GM13976 (cell line): Measurements from ENCODE around the gene CDH23.

Source experiments
- DNase-seq: peaks from one replicate; pipeline ENCODE4 v3.0.0; 2012; ENCODE audit warnings: low spot score
- in situ Hi-C: fragments of 300-500 bp; cut with MboI; formaldehyde crosslinking; loops from one replicate; pipeline ENCODE4 v1.12.0; 2022; ENCODE audit warnings: low sequenced_read_pairs, mixed read lengths, inconsistent platforms; ENCODE audit not compliant: unreplicated experiment
- TF ChIP-seq, protein P1 (sequence below): IDR thresholded peaks from 2 replicates; pipeline ENCODE4 v1.5.1; 2012; ENCODE audit warnings: borderline replicate concordance, mild to moderate bottlenecking; ENCODE audit not compliant: insufficient read depth; ENCODE audit errors: extremely low read depth, missing control alignments, control extremely low read depth

CDH23 gene

DNA sequence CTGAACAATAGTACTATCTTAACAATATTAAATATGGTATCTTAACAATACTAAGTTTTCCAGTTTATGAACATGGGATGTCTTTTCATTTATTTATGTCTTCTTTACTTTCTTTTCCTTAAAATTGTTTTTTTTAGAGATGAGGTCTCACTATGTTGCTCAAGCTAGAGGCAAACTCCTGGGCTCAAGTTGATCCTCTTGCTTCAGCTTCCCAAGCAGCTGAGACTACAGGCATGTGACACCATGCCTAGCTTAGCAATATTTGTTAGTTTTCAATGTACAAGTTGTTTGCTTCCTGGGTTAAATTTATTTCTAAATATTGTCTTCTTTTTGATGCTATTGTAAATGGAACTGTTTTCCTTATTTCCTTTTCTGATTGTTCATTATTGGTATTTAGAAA is 16.9 kb downstream of the CDH23 start:
- in situ Hi-C loops = no loop called here
- TF ChIP-seq, protein P1, sequence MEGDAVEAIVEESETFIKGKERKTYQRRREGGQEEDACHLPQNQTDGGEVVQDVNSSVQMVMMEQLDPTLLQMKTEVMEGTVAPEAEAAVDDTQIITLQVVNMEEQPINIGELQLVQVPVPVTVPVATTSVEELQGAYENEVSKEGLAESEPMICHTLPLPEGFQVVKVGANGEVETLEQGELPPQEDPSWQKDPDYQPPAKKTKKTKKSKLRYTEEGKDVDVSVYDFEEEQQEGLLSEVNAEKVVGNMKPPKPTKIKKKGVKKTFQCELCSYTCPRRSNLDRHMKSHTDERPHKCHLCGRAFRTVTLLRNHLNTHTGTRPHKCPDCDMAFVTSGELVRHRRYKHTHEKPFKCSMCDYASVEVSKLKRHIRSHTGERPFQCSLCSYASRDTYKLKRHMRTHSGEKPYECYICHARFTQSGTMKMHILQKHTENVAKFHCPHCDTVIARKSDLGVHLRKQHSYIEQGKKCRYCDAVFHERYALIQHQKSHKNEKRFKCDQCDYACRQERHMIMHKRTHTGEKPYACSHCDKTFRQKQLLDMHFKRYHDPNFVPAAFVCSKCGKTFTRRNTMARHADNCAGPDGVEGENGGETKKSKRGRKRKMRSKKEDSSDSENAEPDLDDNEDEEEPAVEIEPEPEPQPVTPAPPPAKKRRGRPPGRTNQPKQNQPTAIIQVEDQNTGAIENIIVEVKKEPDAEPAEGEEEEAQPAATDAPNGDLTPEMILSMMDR = no peak
- DNase-seq = no peak

DNA sequence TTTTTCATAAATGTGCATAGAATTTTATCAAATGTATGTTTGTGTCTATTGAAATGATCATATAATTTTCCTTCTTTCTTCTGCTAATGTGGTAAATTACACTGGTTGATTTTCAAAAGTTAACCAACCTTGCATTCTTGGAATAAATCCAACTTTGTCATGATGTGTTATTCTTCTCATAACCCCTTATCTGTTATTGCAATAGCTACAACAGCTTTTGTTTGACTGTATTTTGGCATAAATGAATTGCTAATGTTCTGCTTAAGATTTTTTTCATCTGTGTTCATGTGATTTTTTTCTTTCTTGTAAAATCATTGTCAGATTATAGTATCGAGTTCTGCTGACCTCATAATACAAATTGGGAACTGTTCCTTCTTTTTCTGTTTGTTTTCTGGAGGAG is 17.6 kb downstream of the CDH23 start:
- in situ Hi-C loops = no loop called here
- TF ChIP-seq, protein P1 = no peak
- no peak for DNase-seq

DNA sequence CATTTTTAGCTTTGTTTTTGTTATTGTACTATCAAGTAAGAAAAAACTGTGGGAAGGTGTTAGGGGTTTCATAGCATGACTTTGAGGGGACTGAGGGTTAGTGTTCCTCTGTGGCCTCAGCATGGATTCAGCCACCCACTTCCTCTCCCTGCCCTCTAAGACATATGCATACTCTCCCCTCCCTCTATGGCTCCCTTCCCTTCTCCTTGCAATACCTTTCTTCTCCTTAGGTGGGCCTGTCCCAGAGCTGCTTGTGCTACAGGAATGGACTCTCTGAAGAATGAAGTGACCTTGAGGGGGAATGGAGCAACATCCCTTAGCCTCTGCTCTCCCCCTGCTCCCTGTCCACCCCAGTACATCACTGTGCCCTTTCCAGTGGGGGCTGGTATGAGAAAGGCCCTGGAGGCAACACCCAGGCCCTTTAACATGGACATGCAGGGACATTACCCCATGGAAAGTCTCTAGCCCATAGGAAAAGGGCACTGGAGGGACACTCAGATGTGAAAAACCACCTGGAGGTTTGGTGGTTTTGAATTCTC is 22.4 kb downstream of the CDH23 start:
- in situ Hi-C loops = no loop called here
- DNase-seq = no peak
- TF ChIP-seq, protein P1 = no peak

DNA sequence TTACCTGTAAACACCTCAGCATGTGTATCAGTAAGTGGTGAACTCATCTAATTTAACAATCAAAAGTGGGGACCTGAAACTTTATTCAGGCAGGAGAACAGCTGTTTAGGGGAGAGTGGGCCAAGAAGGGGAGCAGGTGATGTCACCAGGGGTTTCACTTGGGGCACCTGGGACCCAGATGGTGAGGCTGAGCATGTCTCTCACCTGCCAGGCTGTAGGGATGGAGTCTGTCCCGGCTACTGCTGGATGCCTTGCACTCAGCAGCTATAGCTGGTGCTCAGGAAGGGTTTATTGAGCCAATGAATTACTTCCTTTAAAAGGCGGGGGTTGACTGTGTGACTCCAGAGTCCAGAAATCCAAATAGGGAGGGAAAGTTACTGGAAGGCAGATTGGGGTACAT is 23.0 kb downstream of the CDH23 start:
- in situ Hi-C loops = no loop called here
- DNase-seq = no peak
- TF ChIP-seq, protein P1 = no peak

DNA sequence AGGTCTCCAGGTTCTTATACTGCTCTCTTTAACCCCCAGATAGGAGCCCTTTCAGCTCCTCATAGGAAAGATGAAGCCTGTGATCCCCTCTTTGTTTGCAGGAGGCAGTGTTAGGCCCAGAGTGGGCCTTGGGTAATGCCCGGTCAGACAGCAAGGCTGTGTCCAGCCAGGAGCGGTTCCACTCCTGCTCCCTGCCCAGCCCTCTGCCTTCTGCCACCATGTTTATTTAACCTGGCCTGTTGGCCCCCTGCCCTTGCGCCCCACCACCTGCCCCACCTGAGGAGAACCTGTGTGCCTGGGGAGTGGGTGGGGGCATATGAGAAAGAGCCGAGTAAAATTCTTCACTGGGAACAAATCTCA is 24.3 kb downstream of the CDH23 start:
- DNase-seq = no peak
- TF ChIP-seq, protein P1 = no peak
- in situ Hi-C loops = no loop called here

DNA sequence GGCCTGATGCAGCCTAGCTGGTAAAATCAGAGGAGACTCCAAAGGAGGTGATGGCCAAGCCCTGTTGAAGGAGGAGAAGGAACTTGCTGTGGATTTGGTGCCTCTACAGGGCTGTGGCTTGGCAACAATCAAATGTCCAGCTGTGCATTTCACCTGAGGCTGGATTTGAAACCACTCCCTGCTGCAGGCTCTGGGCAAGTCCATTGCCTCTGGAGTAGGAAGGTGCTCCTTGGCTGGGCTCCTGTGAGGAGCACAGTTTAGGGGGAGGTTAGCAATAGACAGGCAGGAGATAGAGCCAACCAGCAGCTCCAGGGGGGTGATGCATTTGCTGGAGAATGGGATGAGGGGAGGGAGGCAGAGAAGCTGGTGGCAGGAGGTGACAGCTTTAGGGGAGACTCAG is 26.5 kb downstream of the CDH23 start:
- TF ChIP-seq, protein P1 = no peak
- DNase-seq = no peak
- in situ Hi-C loops = no loop called here

DNA sequence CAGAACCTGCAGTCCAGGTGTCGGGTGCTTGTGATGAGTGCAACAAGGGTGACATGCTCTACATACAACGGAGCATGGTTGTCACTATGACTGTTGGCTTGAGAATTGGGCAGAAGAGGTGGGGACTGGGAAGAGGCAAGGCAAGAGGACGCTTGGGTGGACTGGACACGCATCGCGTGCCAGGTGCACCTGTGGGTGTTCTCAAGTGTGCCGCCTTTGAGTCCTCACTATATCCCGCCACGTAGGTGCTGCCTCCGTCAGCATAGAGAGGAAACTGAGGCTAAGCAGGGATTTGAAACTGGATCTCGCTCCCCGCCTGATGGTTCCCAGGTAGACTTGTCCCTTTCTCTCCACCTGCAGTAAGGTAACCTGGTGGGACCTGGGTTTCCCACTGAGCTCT is 27.2 kb downstream of the CDH23 start:
- DNase-seq = no peak
- in situ Hi-C loops = no loop called here
- TF ChIP-seq, protein P1 = no peak
